A673 (cell line): Measurements from ENCODE around the gene CFHR5. TPM values are rescaled to one million over a fixed set of nuclear protein-coding genes. Genes with fewer than 3 reads are reported as not detected.

Experiments
- BruUV-seq: library from RNA; stranded (reverse); fragments of 400-500 nt; replicated peaks from 2 replicates; lab custom pipeline; 2021; lab: Mats Ljungman, UMichigan
- CTCF ChIA-PET: fragments of 300-600 bp; sonication (Branson Sonifier 250); formaldehyde crosslinking; loops from one replicate; lab custom pipeline; 2022; ENCODE audit warnings: antibody characterized with exemption; lab: Charles Lee
- POLR2A ChIA-PET: fragments of 300-600 bp; sonication (Branson Sonifier 250); formaldehyde crosslinking; loops from one replicate; lab custom pipeline; 2022; ENCODE audit warnings: antibody characterized with exemption; ENCODE audit not compliant: low non-redundant PET; lab: Charles Lee
- DNase-seq: peaks from one replicate; pipeline ENCODE4 v3.0.0-alpha.2; 2015; ENCODE audit warnings: low spot score
- H3K27ac ChIP-seq: fragments of 200-600 bp; sonication (generic); 2 replicates; pipeline ENCODE4 v1.5.1; 2016; ENCODE audit warnings: mixed run types, low read depth, mild to moderate bottlenecking, mixed read lengths, antibody characterized with exemption, low read length; ENCODE audit not compliant: poor library complexity, severe bottlenecking
- H3K27me3 ChIP-seq: fragments of 200-600 bp; sonication (generic); replicated peaks from 2 replicates; pipeline ENCODE4 v1.6.1; 2017; ENCODE audit warnings: mixed run types, low read depth, mild to moderate bottlenecking, mixed read lengths, antibody characterized with exemption, low read length; ENCODE audit not compliant: insufficient read depth, poor library complexity
- H3K36me3 ChIP-seq: fragments of 200-600 bp; sonication (generic); 2 replicates; pipeline ENCODE4 v1.6.1; 2016; ENCODE audit warnings: mixed run types, mild to moderate bottlenecking, mixed read lengths, antibody characterized with exemption, low read length; ENCODE audit not compliant: insufficient read depth, poor library complexity, severe bottlenecking
- H3K4me1 ChIP-seq: fragments of 200-600 bp; sonication (generic); 2 replicates; pipeline ENCODE4 v1.6.1; 2017; ENCODE audit warnings: mixed run types, mild to moderate bottlenecking, mixed read lengths, antibody characterized with exemption, low read length; ENCODE audit not compliant: insufficient read depth, poor library complexity, severe bottlenecking
- H3K4me3 ChIP-seq: fragments of 200-600 bp; sonication (generic); 2 replicates; pipeline ENCODE4 v1.5.1; 2016; ENCODE audit warnings: low read depth, mixed run types, mild to moderate bottlenecking, mixed read lengths, low read length; ENCODE audit not compliant: poor library complexity, severe bottlenecking
- H3K9me3 ChIP-seq: fragments of 200-600 bp; sonication (generic); 2 replicates; pipeline ENCODE4 v1.6.1; 2016; ENCODE audit warnings: mixed run types, low read depth, mild to moderate bottlenecking, mixed read lengths, antibody characterized with exemption, low read length; ENCODE audit not compliant: poor library complexity, severe bottlenecking
- CTCF ChIP-seq: fragments of 300-800, 200-600 bp; sonication (generic); conservative IDR thresholded peaks from 2 replicates; pipeline ENCODE4 v1.5.1; 2017; ENCODE audit warnings: low read depth, mild to moderate bottlenecking, antibody characterized with exemption, low read length, moderate library complexity, mixed read lengths
- EZH2 ChIP-seq: fragments of 200-600 bp; sonication (generic); IDR thresholded peaks from 2 replicates; pipeline ENCODE4 v1.6.1; 2017; ENCODE audit warnings: borderline replicate concordance, low read depth, mild to moderate bottlenecking, mixed read lengths, antibody characterized with exemption, low read length; ENCODE audit not compliant: poor library complexity, severe bottlenecking
- intact Hi-C: fragments of 100-400 bp; cut with micrococcal nuclease; formaldehyde crosslinking; loops from one replicate; pipeline ENCODE4 v1.10.0; 2022; ENCODE audit not compliant: unreplicated experiment
- total RNA-seq: library from RNA; stranded (reverse); gene quantifications from 2 replicates; pipeline ENCODE4 v1.2.3, GENCODE V29; 2021

Gene CFHR5
- total RNA-seq, 1 experiment from 2014 or later, result not detected

DNA sequence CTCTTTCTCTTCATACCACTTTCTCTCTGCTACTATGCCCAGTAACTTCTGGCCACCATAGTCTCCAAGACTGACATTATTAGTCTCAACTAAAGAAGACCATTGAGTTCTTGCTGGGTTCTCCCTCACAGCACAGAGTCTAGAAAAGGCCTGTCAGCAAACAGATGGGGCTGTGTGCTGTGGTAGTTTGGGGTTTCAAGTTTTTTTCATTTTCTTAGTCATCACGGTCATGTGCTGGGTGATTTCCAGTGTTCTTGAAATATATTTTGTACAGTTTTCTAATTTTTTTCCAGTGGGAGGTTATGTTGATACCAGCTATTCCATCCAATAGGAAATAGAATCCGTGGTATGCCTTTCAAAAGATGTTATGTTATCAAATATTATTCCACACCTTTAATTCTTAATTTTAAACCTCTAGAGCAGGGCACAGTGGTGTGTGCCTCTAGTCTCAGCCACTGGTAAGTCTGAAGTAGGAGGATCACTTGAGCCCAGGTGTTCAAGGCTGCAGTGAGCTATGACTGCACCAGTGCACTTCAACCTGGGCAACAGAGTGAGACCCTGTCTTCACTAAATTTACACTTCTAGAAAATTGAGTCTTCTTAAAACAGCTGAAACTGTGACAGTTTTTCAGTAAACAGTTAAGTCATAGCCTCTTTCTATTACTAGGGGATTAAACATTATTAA lies 25.5 kb upstream of the CFHR5 start:
- POLR2A ChIA-PET, result no interaction called here
- no peak for DNase-seq
- CTCF ChIA-PET, result no interaction called here
- no peak overlapping the region for H3K27ac ChIP-seq
- intact Hi-C loops, result no loop called here
- TF ChIP-seq EZH2 (no peak), CTCF (no peak)
- no peaks in the 10 kb centered on the region for H3K9me3 ChIP-seq
- H3K27me3 ChIP-seq, result no peaks in the 10 kb centered on the region
- H3K4me1 ChIP-seq, result no peaks in the 10 kb centered on the region
- no TSS peak for BruUV-seq
- H3K36me3 ChIP-seq, result no peaks in the 10 kb centered on the region
- H3K4me3 ChIP-seq, result no peak overlapping the region

GRCh38 chr1:196954778-196955177 lies 22.6 kb upstream of the CFHR5 start:
- intact Hi-C loops, result no loop called here
- H3K4me1 ChIP-seq, result no peaks in the 10 kb centered on the region
- CTCF ChIA-PET, result no interaction called here

DNA sequence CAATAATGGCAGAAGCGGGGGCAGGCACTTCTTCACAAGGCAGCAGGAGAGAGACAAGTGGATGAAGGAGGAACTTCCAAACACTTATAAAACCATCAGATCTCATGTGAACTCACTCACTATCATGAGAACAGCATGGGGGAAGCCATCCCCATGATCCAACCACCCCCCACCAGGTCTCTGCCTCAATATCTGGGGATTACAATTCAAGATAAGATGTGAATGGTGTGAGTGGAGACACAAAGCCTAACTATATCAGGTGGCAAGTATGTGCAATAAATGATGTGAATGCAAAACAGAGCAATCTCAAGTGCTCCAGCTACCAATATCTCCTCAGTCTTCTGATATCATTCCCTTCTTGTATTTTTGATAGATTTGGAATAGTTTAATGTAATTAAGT lies 21.4 kb upstream of the CFHR5 start:
- POLR2A ChIA-PET, result no interaction called here
- H3K4me3 ChIP-seq, result no peak overlapping the region
- H3K9me3 ChIP-seq, result no peaks in the 10 kb centered on the region
- intact Hi-C loops, result no loop called here
- no TSS peak for BruUV-seq
- no peak overlapping the region for H3K27ac ChIP-seq
- no peak for DNase-seq
- no peaks in the 10 kb centered on the region for H3K27me3 ChIP-seq
- no peak for TF ChIP-seq EZH2
- no peak for TF ChIP-seq CTCF
- H3K36me3 ChIP-seq, result no peaks in the 10 kb centered on the region
- CTCF ChIA-PET, result no interaction called here
- H3K4me1 ChIP-seq, result no peaks in the 10 kb centered on the region

More at GRCh38 chr1:196954778-196955177, 22.6 kb upstream of the CFHR5 start:
- TF ChIP-seq CTCF, result no peak
- TF ChIP-seq EZH2, result no peak
- POLR2A ChIA-PET, result no interaction called here
- no peaks in the 10 kb centered on the region for H3K27me3 ChIP-seq
- no peak for DNase-seq
- no peaks in the 10 kb centered on the region for H3K9me3 ChIP-seq
- no peak overlapping the region for H3K27ac ChIP-seq
- no peaks in the 10 kb centered on the region for H3K36me3 ChIP-seq
- BruUV-seq, result no TSS peak
- no peak overlapping the region for H3K4me3 ChIP-seq
